Activated CD4-positive, alpha-beta T cell treated with anti-CD3 and anti-CD28 coated beads for 48 hours (primary cell): ENCODE results near the gene WIZ.
"Not testable (repeated sequence)": the region's sequence is repeated elsewhere in the genome, so short reads cannot be mapped to it uniquely, and the experiment has no call there.

Experiments
- DNase-seq: peaks from one replicate; pipeline ENCODE4 v3.0.0-alpha.2; 2020

WIZ gene

GRCh38 chr19:15449620-15450527, at the start of gene WIZ:
TSS of gene WIZ (minus strand) at chr19:15449956. CDS start at chr19:15448307, 1,649 bp downstream.
- peak; percentile 88 for DNase-seq

GRCh38 chr19:15498910-15499309, 49.2 kb upstream of the WIZ start:
- DNase-seq: no peak

GRCh38 chr19:15498156-15498858, 48.6 kb upstream of the WIZ start:
- DNase-seq: no peak

- DNase-seq: no peak
Observed at GRCh38 chr19:15495151-15495550, 45.4 kb upstream of the WIZ start.

GRCh38 chr19:15488489-15489226, 38.9 kb upstream of the WIZ start:
- no peak for DNase-seq

- no peak for DNase-seq
Observed at GRCh38 chr19:15487038-15487437, 37.3 kb upstream of the WIZ start.

GRCh38 chr19:15485768-15486167, 36.0 kb upstream of the WIZ start:
- not testable (repeated sequence) for DNase-seq

- not testable (repeated sequence) for DNase-seq
Observed at GRCh38 chr19:15480996-15481395, 31.2 kb upstream of the WIZ start.

GRCh38 chr19:15479391-15480345, 29.9 kb upstream of the WIZ start, which contains the start of gene PGLYRP2:
TSS of gene PGLYRP2 (minus strand) at chr19:15479501. CDS start at chr19:15479371, 130 bp downstream.
- DNase-seq: no peak

GRCh38 chr19:15476325-15476724, 26.6 kb upstream of the WIZ start:
- DNase-seq: no peak

GRCh38 chr19:15475611-15476010, 25.9 kb upstream of the WIZ start:
- DNase-seq: no peak

- no peak for DNase-seq
Observed at GRCh38 chr19:15475169-15475568, 25.4 kb upstream of the WIZ start.

- DNase-seq: not testable (repeated sequence)
Observed at GRCh38 chr19:15473821-15474220, 24.1 kb upstream of the WIZ start.

GRCh38 chr19:15471639-15472101, 21.9 kb upstream of the WIZ start:
- DNase-seq: no peak

GRCh38 chr19:15469513-15470297, 19.9 kb upstream of the WIZ start:
- peak; percentile 51 for DNase-seq

- DNase-seq: no peak
Observed at GRCh38 chr19:15468675-15469512, 19.1 kb upstream of the WIZ start.

GRCh38 chr19:15467734-15468214, 18.0 kb upstream of the WIZ start:
- DNase-seq: no peak

GRCh38 chr19:15466851-15467733, 17.3 kb upstream of the WIZ start:
- DNase-seq: peak; percentile 75
